ENCODE measurements around the gene UNC45A.
"Not testable (repeated sequence)": the region's sequence is repeated elsewhere in the genome, so short reads cannot be mapped to it uniquely, and the experiment has no call there.

The UNC45A gene

GRCh38 chr15:90928106-90928505, 7.0 kb upstream of the UNC45A start:
- not testable (repeated sequence) for H3K36me3 ChIP-seq (replicated peaks; ENCODE audit: insufficient read depth, low read length); DNase-seq; H3K4me3 ChIP-seq (ENCODE audit: low read length); H3K27me3 ChIP-seq (replicated peaks; ENCODE audit: insufficient read depth, low read length); H3K9me2 ChIP-seq (replicated peaks; ENCODE audit: insufficient read depth, low read length); H3K27ac ChIP-seq (ENCODE audit: low read length); H3K9ac ChIP-seq (ENCODE audit: low read length); H2AFZ ChIP-seq (ENCODE audit: low read length); H4K20me1 ChIP-seq (ENCODE audit: insufficient read depth, low read length); H3K9me3 ChIP-seq (replicated peaks; ENCODE audit: insufficient read depth, low read length); H3K4me2 ChIP-seq (ENCODE audit: low read depth, low read length)
- peaks cover 33% of the 10 kb centered on the region for H3F3A ChIP-seq (ENCODE audit: insufficient read depth, low read length)
- peaks cover 11% of the 10 kb centered on the region for H3K79me2 ChIP-seq (ENCODE audit: low read length)
- peaks cover 16% of the 10 kb centered on the region for H3K4me1 ChIP-seq (ENCODE audit: low read length)

GRCh38 chr15:90929246-90930019, 5.7 kb upstream of the UNC45A start:
- Histone ChIP-seq H2AFZ (ENCODE audit: low read length) (peak overlapping the region; percentile 43), H3K79me2 (ENCODE audit: low read length) (peaks cover 11% of the 10 kb centered on the region), H3K9me2 (replicated peaks; ENCODE audit: insufficient read depth, low read length) (no peaks in the 10 kb centered on the region), H3K4me1 (ENCODE audit: low read length) (peaks cover 23% of the 10 kb centered on the region), H3K9ac (ENCODE audit: low read length) (peak overlapping the region; percentile 82), H3F3A (ENCODE audit: insufficient read depth, low read length) (peaks cover 34% of the 10 kb centered on the region), H3K9me3 (replicated peaks; ENCODE audit: insufficient read depth, low read length) (no peaks in the 10 kb centered on the region), H4K20me1 (ENCODE audit: insufficient read depth, low read length) (no peaks in the 10 kb centered on the region), H3K36me3 (replicated peaks; ENCODE audit: insufficient read depth, low read length) (no peaks in the 10 kb centered on the region), H3K4me2 (ENCODE audit: low read depth, low read length) (peak overlapping the region; percentile 85), H3K27me3 (replicated peaks; ENCODE audit: insufficient read depth, low read length) (no peaks in the 10 kb centered on the region), H3K27ac (ENCODE audit: low read length) (peak overlapping the region; percentile 88), H3K4me3 (ENCODE audit: low read length) (peak overlapping the region; percentile 80)
- DNase-seq = peak; percentile 33
- TF ChIP-seq CTCF (IDR thresholded peaks at IDR 0.05; ENCODE audit: low read length) (no peak), EZH2 (optimal IDR thresholded peaks at IDR 0.05; ENCODE audit: low read depth, low read length) (no peak), EZH2phosphoT487 (IDR thresholded peaks at IDR 0.05; ENCODE audit: low read length) (no peak)

- H3K27me3 ChIP-seq (replicated peaks; ENCODE audit: insufficient read depth, low read length) = no peaks in the 10 kb centered on the region
- peaks cover 20% of the 10 kb centered on the region for H3K79me2 ChIP-seq (ENCODE audit: low read length)
- H4K20me1 ChIP-seq (ENCODE audit: insufficient read depth, low read length) = no peaks in the 10 kb centered on the region
- H3K36me3 ChIP-seq (replicated peaks; ENCODE audit: insufficient read depth, low read length) = no peaks in the 10 kb centered on the region
- H3K9me3 ChIP-seq (replicated peaks; ENCODE audit: insufficient read depth, low read length) = no peaks in the 10 kb centered on the region
- peaks cover 24% of the 10 kb centered on the region for H3K4me1 ChIP-seq (ENCODE audit: low read length)
- TF ChIP-seq CTCF (IDR thresholded peaks at IDR 0.05; ENCODE audit: low read length) (no peak), EZH2 (optimal IDR thresholded peaks at IDR 0.05; ENCODE audit: low read depth, low read length) (no peak), EZH2phosphoT487 (IDR thresholded peaks at IDR 0.05; ENCODE audit: low read length) (no peak)
- H3K4me3 ChIP-seq (ENCODE audit: low read length) = peak overlapping the region; percentile 80
- peak; percentile 17 for DNase-seq
- H3K4me2 ChIP-seq (ENCODE audit: low read depth, low read length) = peak overlapping the region; percentile 85
- H3K9me2 ChIP-seq (replicated peaks; ENCODE audit: insufficient read depth, low read length) = no peaks in the 10 kb centered on the region
- peaks cover 42% of the 10 kb centered on the region for H3F3A ChIP-seq (ENCODE audit: insufficient read depth, low read length)
- H3K27ac ChIP-seq (ENCODE audit: low read length) = peak overlapping the region; percentile 88
- peak overlapping the region; percentile 71; the same call in 1 of the 2 replicates for H2AFZ ChIP-seq (ENCODE audit: low read length)
- peak overlapping the region; percentile 82 for H3K9ac ChIP-seq (ENCODE audit: low read length)
These were observed 4.1 kb upstream of the UNC45A start for GRCh38 chr15:90930861-90931574.

GRCh38 chr15:90931575-90931827, 3.6 kb upstream of the UNC45A start:
- H3K27me3 ChIP-seq (replicated peaks; ENCODE audit: insufficient read depth, low read length) = no peaks in the 10 kb centered on the region
- TF ChIP-seq EZH2phosphoT487 (IDR thresholded peaks at IDR 0.05; ENCODE audit: low read length) (no peak), CTCF (IDR thresholded peaks at IDR 0.05; ENCODE audit: low read length) (no peak), EZH2 (optimal IDR thresholded peaks at IDR 0.05; ENCODE audit: low read depth, low read length) (no peak)
- H4K20me1 ChIP-seq (ENCODE audit: insufficient read depth, low read length) = no peaks in the 10 kb centered on the region
- peak overlapping the region; percentile 80 for H3K4me3 ChIP-seq (ENCODE audit: low read length)
- H3K4me2 ChIP-seq (ENCODE audit: low read depth, low read length) = peak overlapping the region; percentile 85
- no peak for DNase-seq
- H3K4me1 ChIP-seq (ENCODE audit: low read length) = peaks cover 29% of the 10 kb centered on the region
- no peaks in the 10 kb centered on the region for H3K36me3 ChIP-seq (replicated peaks; ENCODE audit: insufficient read depth, low read length)
- H3K79me2 ChIP-seq (ENCODE audit: low read length) = peaks cover 25% of the 10 kb centered on the region
- H3K9ac ChIP-seq (ENCODE audit: low read length) = peak overlapping the region; percentile 82; the same call in 1 of the 2 replicates
- no peaks in the 10 kb centered on the region for H3K9me2 ChIP-seq (replicated peaks; ENCODE audit: insufficient read depth, low read length)
- H3K27ac ChIP-seq (ENCODE audit: low read length) = peak overlapping the region; percentile 88
- H3K9me3 ChIP-seq (replicated peaks; ENCODE audit: insufficient read depth, low read length) = no peaks in the 10 kb centered on the region
- H2AFZ ChIP-seq (ENCODE audit: low read length) = peak overlapping the region; percentile 71; the same call in 1 of the 2 replicates
- peaks cover 42% of the 10 kb centered on the region for H3F3A ChIP-seq (ENCODE audit: insufficient read depth, low read length)

All from MM.1S (cell line).